Body of pancreas (tissue), 4 donors: ENCODE results near the gene ZNF92. TPM values are rescaled to one million over a fixed set of nuclear protein-coding genes. Genes with fewer than 3 reads are reported as not detected.
"Not testable (repeated sequence)": the region's sequence is repeated elsewhere in the genome, so short reads cannot be mapped to it uniquely, and the experiment has no call there.

Experiments used
- ATAC-seq: fragments of 150-250 bp; one replicate; pipeline ENCODE4 v1.9.1; 2016
- DNase-seq, 4 donors: peaks; one replicate each; pipeline ENCODE4 v3.0.0-alpha.2; 2019
- H3K27ac ChIP-seq, 4 donors: fragments of 200-600 bp; sonication (generic); 1 replicate in 3 of 4; 2 replicates in 1 of 4; pipeline versions ENCODE4 v1.5.1 to v1.6.1; 2016 to 2019; ENCODE audit warnings: mild to moderate bottlenecking in 1 of 4, mixed read lengths in 1 of 4, moderate library complexity in 1 of 4
- H3K27me3 ChIP-seq, 2 donors: fragments of 200-600 bp; sonication (generic); one replicate each; pipeline ENCODE4 v1.6.0; 2016; ENCODE audit warnings: mild to moderate bottlenecking in 1 of 2
- H3K36me3 ChIP-seq, 2 donors: fragments of 200-600 bp; sonication (generic); replicated peaks in 1 of 2; 2 replicates each; pipeline ENCODE4 v1.5.1; 2016; ENCODE audit warnings: low read depth in 2 of 2; ENCODE audit not compliant: insufficient read depth in 1 of 2
- H3K4me1 ChIP-seq: fragments of 200-600 bp; sonication (generic); one replicate; pipeline ENCODE4 v1.6.0; 2016
- H3K4me3 ChIP-seq, 2 donors: fragments of 200-600 bp; sonication (generic); 1 replicate in 1 of 2; 2 replicates in 1 of 2; pipeline ENCODE4 v1.5.1; 2016 to 2019
- H3K9me3 ChIP-seq, 3 donors: fragments of 200-600 bp; sonication (generic); 1 replicate in 2 of 3; 2 replicates in 1 of 3; pipeline ENCODE4 v1.5.1; 2016
- CTCF ChIP-seq, 7 experiments: fragments of 450-650 bp in 4 of 7; fragments of 200-600 bp in 3 of 7; sonication (generic) in 3 of 7; IDR thresholded peaks; one replicate each; pipeline ENCODE4 v1.5.1; 2016 to 2019; ENCODE audit warnings: antibody characterized with exemption in 7 of 7
- POLR2A ChIP-seq, 3 donors: fragments of 450-650 bp; IDR thresholded peaks; one replicate each; pipeline ENCODE4 v1.6.1; 2016; ENCODE audit warnings: antibody characterized with exemption in 3 of 3, mild to moderate bottlenecking in 2 of 3
- WGBS, 2 donors: methylation state at CpG; one replicate each; pipeline ENCODE4 v1.1.5; 2017; 5-methylcytosine and 5-hydroxymethylcytosine counted together
- intact Hi-C: fragments of 100-400 bp; cut with DNase I; formaldehyde crosslinking; loops from one replicate; pipeline ENCODE4 v1.15.1; 2023
- total RNA-seq, 2 donors: library from RNA; depleted of rRNA; stranded (reverse); fragments of >200 nt; gene quantifications; one replicate each; pipeline ENCODE4 v1.1.0, GENCODE V29; 2016

The ZNF92 gene
- total RNA-seq, 2 donors from 2014 or later: 1.3 to 6.2 TPM

- Histone ChIP-seq H3K9me3 (peaks cover 0 to 10% (median 0%) of the 10 kb centered on the region in 3 donors), H3K4me1 (no peaks in the 10 kb centered on the region), H3K36me3 (peaks cover 0 to 9% of the 10 kb centered on the region in 2 donors), H3K27me3 (no peaks in the 10 kb centered on the region), H3K4me3 (no peak overlapping the region), H3K27ac (no peak overlapping the region)
- 72 to 73% methylated on average over 4 of the region's 4 CpGs for WGBS, 2 donors
- ATAC-seq: no peak
- intact Hi-C loops: no loop called here
- DNase-seq: no peak
- TF ChIP-seq POLR2A (IDR thresholded peaks at IDR 0.05) (no peak), CTCF (IDR thresholded peaks at IDR 0.05) (no peak)
These were observed 24.1 kb downstream of the ZNF92 start for GRCh38 chr7:65397730-65398142.

DNA sequence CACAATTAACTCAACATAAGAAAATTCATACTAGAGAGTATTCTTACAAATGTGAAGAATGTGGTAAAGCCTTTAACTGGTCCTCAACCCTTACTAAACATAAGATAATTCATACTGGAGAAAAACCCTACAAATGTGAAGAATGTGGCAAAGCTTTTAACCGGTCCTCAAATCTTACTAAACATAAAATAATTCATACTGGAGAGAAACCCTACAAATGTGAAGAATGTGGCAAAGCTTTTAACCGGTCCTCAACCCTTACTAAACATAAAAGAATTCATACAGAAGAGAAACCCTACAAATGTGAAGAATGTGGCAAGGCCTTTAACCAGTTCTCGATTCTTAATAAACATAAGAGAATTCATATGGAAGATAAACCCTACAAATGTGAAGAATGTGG lies 25.0 kb downstream of the ZNF92 start:
- 86 to 93% methylated on average over 3 of the region's 3 CpGs for WGBS, 2 donors
- H3K36me3 ChIP-seq, ATAC-seq, H3K4me1 ChIP-seq, H3K27ac ChIP-seq, H3K4me3 ChIP-seq, DNase-seq, H3K27me3 ChIP-seq, intact Hi-C loops: not testable (repeated sequence)
- peaks cover 0 to 18% (median 0%) of the 10 kb centered on the region in 3 donors for H3K9me3 ChIP-seq

- ATAC-seq, H3K4me1 ChIP-seq, H3K4me3 ChIP-seq, DNase-seq, H3K27me3 ChIP-seq, H3K36me3 ChIP-seq, intact Hi-C loops, H3K27ac ChIP-seq: not testable (repeated sequence)
- WGBS, 2 donors: 91% methylated on average over 1 of the region's 1 CpG
- peaks cover 0 to 22% (median 0%) of the 10 kb centered on the region in 3 donors for H3K9me3 ChIP-seq
These were observed 25.4 kb downstream of the ZNF92 start for GRCh38 chr7:65399101-65399500.

- DNase-seq (no peak), ATAC-seq (no peak)
- Histone ChIP-seq H3K27me3 (no peaks in the 10 kb centered on the region), H3K9me3 (peaks cover 0 to 49% (median 0%) of the 10 kb centered on the region in 3 donors), H3K36me3 (peaks cover 0 to 3% of the 10 kb centered on the region in 2 donors), H3K27ac (no peak overlapping the region), H3K4me1 (no peaks in the 10 kb centered on the region), H3K4me3 (no peak overlapping the region)
- TF ChIP-seq CTCF (IDR thresholded peaks at IDR 0.05) (no peak), POLR2A (IDR thresholded peaks at IDR 0.05) (no peak)
- WGBS, 2 donors: 67% methylated on average over 1 of the region's 1 CpG
- intact Hi-C loops: no loop called here
These were observed 30.4 kb downstream of the ZNF92 start for GRCh38 chr7:65404020-65404419.

GRCh38 chr7:65406706-65407105 lies 33.1 kb downstream of the ZNF92 start:
- ATAC-seq, H3K27ac ChIP-seq, H3K27me3 ChIP-seq, DNase-seq, H3K36me3 ChIP-seq, intact Hi-C loops, H3K4me3 ChIP-seq, H3K4me1 ChIP-seq: not testable (repeated sequence)
- H3K9me3 ChIP-seq: peaks cover 0 to 48% (median 0%) of the 10 kb centered on the region in 3 donors
- 77 to 93% methylated on average over 2 of the region's 2 CpGs for WGBS, 2 donors

DNA sequence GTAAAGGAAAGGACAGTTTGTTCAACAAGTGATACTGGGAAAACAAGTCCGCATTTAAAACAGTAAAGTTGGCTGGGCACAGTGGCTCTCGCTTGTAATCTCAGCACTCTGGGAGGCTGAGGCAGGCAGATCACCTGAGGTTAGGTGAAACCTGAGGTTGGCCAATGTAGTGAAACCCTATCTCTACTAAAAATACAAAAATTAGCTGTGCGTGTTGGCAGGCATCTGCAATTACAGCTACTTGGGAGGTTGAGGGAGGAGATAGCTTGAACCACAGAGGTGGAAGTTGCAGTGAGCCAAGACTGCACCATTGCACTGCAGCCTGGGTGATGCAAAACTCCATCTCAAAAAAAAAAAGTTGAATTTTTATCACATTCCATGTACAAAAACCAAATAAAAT lies 35.7 kb downstream of the ZNF92 start:
- Histone ChIP-seq H3K4me1 (no peaks in the 10 kb centered on the region), H3K27me3 (no peaks in the 10 kb centered on the region), H3K9me3 (peaks cover 0 to 24% (median 0%) of the 10 kb centered on the region in 3 donors), H3K4me3 (no peak overlapping the region), H3K36me3 (no peaks in the 10 kb centered on the region), H3K27ac (no peak overlapping the region)
- no peak for DNase-seq
- no peak for ATAC-seq
- WGBS, 2 donors: 80 to 87% methylated on average over 3 of the region's 3 CpGs
- intact Hi-C loops: no loop called here
- TF ChIP-seq POLR2A (IDR thresholded peaks at IDR 0.05): no peak
- TF ChIP-seq CTCF (IDR thresholded peaks at IDR 0.05): no peak
